ENCODE data around the gene SNRPD1. TPM values are rescaled to one million over a fixed set of nuclear protein-coding genes. Genes with fewer than 3 reads are reported as not detected.

The SNRPD1 gene
- total RNA-seq, 8 experiments from 2014 or later, result 28.2 to 74.8 (median 36.5) TPM

Other genes starting within 250 kb of the SNRPD1 start
- 10 to 100 TPM; 13.8 to 38.2 (median 24.2) TPM for gene ESCO1, start 11.6 kb upstream of the SNRPD1 start, total RNA-seq
- gene ABHD3, start 92.5 kb downstream of the SNRPD1 start, total RNA-seq, result 1 to 10 TPM; 4.0 to 8.1 (median 6.4) TPM
- 10 to 100 TPM; 28.5 to 82.2 (median 45.1) TPM for gene MIB1, start 128.5 kb downstream of the SNRPD1 start, total RNA-seq

All from motor neuron (in vitro differentiated cells).